Peyer's patch (tissue), 4 donors: ENCODE results near the gene OSBPL3.

ENCODE experiments used
- POLR2A ChIP-seq, 2 donors: fragments of 450-650 bp; IDR thresholded peaks; one replicate each; pipeline ENCODE4 v1.5.1; 2017; ENCODE audit warnings: antibody characterized with exemption in 2 of 2, mild to moderate bottlenecking in 2 of 2, moderate library complexity in 2 of 2
- TF ChIP-seq, protein P1 (sequence below), 6 experiments: fragments of 450-650 bp in 4 of 6; fragments of 200-600 bp in 2 of 6; sonication (generic) in 1 of 6; IDR thresholded peaks; one replicate each; pipeline ENCODE4 v1.5.1; 2017 to 2019; ENCODE audit warnings: antibody characterized with exemption in 6 of 6, mild to moderate bottlenecking in 3 of 6, moderate library complexity in 1 of 6

DNA sequence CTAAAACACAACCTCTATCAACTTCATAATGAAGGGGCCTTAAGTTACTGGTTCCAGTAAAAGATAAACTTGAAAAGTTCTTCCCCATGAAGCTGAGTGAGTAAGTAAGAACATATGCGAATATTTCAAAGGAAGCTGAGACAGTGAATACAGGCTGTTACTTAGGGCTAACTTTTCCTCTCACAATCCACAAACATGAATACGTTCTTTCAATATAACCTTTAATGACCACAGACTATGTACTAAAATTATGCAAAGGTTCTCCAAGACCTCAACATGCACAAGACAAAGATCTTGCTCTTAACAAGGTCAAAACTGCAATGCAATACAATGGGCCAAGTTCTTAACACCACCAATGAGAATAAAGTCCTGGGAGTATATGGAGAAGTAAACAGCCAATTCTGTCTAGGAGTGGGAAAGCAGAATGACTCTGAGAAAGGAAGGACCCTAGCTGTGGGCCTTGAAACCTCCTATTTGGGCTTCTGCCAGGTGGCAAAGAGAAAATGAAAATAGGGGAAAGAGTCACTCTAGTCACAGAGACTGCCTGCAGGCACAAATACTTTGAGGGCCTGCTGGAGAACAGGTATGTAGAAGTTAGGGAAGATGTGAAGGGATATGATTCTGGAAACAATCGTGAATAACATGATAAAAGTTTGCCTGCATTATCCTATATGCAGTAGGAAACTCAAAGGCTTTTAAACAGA lies 43.7 kb downstream of the OSBPL3 start:
- TF ChIP-seq POLR2A (IDR thresholded peaks at IDR 0.05), result no peak
- TF ChIP-seq, protein P1, sequence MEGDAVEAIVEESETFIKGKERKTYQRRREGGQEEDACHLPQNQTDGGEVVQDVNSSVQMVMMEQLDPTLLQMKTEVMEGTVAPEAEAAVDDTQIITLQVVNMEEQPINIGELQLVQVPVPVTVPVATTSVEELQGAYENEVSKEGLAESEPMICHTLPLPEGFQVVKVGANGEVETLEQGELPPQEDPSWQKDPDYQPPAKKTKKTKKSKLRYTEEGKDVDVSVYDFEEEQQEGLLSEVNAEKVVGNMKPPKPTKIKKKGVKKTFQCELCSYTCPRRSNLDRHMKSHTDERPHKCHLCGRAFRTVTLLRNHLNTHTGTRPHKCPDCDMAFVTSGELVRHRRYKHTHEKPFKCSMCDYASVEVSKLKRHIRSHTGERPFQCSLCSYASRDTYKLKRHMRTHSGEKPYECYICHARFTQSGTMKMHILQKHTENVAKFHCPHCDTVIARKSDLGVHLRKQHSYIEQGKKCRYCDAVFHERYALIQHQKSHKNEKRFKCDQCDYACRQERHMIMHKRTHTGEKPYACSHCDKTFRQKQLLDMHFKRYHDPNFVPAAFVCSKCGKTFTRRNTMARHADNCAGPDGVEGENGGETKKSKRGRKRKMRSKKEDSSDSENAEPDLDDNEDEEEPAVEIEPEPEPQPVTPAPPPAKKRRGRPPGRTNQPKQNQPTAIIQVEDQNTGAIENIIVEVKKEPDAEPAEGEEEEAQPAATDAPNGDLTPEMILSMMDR (IDR thresholded peaks at IDR 0.05), result no peak
